ENCODE measurements around the gene ACAP2.
A peak's percentile ranks its signal among the peaks of the same experiment; 100 is the strongest.
"Not testable (repeated sequence)": the region's sequence is repeated elsewhere in the genome, so short reads cannot be mapped to it uniquely, and the experiment has no call there.

ACAP2 gene

DNA sequence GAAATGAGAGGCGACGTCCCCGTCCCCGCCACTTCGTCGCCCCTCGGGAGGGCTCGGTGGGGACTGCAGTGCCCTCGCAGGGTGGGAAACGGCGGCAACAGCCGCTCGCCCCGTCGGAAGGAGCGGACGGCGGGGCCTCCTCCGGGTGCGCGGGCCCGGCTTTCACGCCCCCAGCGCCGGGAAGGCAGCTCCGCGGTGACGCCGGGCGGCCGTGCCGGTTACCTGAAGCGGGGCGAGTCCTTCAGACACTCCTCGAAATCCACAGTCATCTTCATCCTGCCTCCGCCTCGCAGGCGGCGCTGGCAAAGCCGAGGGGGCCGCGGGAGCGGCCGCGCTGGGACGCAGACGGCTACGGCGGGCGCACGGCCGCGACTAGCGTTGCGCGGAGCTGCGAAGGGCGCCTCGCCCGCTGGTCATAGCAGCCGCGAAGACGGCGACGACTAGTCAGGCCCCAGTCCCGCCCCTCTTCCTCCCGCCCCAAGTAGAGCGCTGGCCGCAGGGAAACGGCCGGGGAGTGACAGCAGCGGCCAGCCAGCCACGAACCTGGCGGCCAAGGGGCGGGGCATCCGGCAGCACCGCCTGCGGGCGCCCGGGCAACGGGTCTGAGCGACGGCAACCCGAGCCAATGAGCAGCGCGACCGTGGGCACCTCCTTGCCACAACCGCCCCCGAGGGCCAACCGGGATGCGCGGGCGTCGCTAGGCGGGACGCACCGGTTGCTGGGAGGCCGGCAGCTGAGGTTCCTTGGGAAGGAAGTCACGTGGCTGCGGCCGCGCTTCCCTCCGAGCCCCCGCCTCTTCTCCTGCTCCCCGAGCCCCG, at the start of gene ACAP2:
ACAP2 (minus strand) TSS at position 448 of the 818 bp plus-strand sequence; CDS start at position 275, 173 bp downstream.
- DNase-seq = peak; percentile 87 to 100 (median 100)

- DNase-seq = no peak
These were observed 32.8 kb upstream of the ACAP2 start for GRCh38 chr3:195475614-195476013.

DNA sequence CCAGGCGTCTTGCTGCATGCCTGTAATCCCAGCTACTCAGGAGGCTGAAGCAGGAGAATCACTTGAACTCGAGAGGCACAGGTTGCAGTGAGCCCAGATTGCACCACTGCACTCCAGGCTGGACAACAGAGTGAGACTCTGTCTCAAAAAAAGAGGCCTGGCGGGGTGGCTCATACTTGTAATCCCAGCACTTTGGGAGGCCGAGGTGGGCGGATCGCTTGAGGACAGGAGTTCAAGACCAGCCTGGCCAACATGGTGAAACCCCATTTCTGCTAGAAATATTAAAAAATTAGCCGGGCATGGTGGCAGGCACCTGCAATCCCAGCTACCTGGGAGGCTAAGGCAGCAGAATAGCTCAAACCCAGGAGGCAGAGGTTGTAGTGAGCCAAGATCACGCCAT, 32.3 kb upstream of the ACAP2 start:
- not testable (repeated sequence) for DNase-seq

- DNase-seq = no peak
These were observed 26.0 kb upstream of the ACAP2 start for GRCh38 chr3:195468841-195469240.

DNA sequence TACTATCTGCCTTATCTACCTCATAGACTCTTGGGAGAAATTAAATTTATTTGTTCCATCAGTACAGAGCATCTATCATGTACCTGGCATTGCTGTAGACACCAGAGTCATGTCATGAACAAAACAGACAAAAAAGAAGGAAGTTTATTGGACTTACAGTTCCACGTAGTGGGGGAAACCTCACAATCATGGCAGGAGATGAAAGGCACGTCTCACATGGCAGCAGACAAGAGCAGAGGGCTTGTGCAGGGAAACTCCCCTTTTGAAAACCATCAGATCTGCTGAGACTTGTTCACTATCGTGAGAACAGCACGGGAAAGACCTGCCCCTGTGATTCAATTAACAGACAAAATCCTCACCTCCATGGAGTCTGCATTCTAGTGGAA, 25.6 kb upstream of the ACAP2 start:
- no peak for DNase-seq

DNA sequence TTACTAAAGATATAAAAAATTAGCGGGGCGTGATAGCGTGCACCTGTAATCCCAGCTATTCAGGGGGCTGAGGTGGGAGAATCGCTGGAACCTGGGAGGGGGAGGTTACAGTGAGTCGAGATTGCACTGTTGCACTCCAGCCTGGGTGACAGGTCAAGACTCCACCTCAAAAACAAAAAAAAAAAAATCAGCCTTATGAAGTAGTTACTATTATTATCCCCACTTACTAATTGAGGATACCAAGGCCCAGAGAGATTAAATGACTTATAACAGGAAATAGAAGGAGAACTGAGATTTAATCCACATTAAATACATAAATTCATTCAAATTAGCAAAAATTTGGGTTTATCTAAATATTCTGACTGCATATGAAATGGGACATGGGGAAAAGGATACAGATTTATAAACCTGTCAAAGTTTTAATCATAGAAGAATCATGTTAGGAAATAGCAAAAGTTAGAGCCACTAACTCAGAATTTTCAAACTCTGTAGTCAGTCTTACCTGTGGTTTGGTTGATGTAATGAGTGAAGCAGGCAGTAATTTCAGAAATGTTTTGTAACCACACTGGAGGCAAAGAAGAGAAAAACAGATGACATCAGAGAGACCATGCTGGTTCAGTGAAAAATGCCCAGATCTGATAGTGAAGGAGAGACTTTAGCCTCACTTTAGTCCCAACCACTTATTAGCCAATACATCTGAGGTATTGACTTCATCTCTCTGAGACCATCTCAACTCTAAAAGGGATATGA, 25.0 kb upstream of the ACAP2 start:
- DNase-seq = no peak

DNA sequence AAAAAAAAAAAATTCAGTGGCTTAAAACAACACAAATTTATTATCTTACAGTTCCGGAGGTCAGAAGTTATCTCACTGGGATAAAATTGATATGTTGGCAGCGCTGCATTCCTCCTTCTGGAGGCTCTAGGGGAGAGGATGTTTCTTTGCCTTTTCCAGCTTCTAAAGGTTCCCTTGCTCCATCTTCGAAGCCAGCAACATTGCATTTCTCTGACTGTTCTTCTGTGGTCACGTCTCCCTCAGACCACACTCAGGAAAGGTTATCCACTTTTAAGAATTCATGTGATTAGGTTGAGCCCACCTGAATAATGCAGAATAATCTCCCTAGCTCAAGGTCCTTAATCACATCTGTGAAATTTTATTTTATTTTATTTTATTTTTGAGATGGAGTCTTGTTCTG, 23.4 kb upstream of the ACAP2 start:
- DNase-seq = no peak

DNA sequence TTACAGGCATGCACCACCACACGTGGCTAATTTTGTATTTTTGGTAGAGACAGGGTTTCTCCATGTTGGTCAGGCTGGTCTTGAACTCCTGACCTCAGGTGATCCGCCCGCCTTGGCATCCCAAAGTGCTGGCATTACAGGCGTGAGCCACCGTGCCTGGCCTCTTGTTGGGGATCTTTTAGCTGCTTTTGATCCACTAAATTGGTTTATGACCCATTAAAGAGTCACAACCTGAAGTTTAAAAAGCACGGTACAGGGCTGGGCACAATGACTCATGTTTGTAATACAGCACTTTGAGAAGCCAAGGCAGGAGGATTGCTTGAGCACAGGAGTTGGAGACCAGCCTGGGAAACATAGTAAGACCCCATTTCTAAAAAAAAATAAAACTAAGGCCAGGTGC, 20.1 kb upstream of the ACAP2 start:
- DNase-seq = not testable (repeated sequence)

DNA sequence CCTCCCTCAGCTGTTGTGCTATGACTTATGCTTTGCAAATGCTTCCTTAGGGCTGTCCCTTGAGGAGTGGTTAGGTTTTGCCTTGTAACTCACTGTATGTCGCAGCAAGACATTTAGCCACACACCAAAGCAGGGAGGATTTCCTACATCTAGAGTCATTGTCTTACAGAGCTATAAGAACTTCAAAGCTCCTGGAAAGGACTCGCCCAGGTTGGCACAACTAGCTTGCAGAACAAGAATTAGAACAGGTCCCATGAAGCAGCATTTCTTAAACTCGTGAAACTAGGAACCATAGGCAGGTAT, 19.4 kb upstream of the ACAP2 start:
- DNase-seq = no peak

DNA sequence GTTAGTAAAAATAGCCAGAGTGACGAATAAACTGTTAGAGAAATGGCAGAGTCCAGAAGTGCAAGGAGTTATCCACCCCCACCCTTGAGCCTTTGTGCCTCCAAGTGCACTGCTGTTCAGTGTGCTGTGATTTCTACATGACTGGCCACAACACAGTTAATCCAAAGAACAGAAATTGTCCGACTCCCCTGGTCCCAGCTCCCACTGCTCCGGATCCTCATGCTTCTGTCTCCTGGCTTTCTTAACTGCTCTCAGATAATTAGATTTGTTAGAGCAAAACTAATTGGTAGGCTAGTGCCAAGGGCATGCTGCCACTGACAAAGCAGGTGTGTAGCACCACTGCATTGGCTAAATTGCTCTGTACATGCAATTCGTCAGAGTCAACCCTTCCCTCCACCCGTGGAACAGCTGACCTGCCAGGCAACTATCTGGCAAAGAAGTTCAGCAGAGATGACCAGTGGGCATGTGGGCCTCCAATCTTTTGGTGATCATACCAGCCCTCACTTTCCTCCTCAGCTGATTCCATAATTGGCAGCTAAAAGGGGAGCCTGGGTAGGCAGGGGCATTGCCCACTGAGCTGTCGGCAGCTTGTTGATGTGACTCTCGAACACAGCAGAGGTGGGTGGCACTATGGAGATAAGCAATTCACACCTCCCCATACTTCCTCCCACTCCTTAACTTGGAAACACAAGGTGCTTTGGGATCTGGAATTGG, 18.9 kb upstream of the ACAP2 start:
- DNase-seq = peak in 6 of 56 donors; percentile 4 to 31 (median 14)

DNA sequence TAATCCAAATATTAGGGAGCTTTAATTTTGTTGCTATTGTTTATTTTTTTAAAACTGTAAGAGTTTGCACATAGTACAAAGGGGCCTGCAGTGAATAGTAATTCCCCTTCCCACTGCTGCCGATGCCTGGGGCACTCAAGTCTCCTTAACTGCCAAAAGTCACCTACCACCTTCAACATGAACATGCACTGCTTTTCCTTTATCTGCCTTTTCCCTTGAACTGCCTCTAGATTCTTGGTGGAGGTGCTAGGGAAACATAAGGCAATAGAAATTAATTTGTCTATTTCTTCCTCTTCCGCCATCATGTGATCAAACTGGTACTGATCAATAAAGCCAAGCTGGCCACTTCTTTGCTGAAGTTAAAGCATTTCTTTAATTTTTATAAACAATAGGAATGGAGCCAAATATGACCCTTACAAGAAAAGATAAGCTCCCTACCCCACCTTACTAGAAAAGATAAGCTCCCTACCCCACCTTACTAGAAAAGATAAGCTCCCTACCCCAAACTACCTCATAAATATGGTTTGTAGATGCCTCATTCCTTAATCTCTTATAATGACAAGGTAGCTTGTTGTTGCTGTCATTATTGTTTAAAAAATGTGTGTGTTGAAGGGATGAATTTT, 17.4 kb upstream of the ACAP2 start:
- no peak for DNase-seq

GRCh38 chr3:195458316-195458717, 15.5 kb upstream of the ACAP2 start:
- DNase-seq = no peak

GRCh38 chr3:195455789-195456188, 13.0 kb upstream of the ACAP2 start:
- DNase-seq = no peak

- DNase-seq = no peak
These were observed 10.4 kb upstream of the ACAP2 start for GRCh38 chr3:195453236-195453635.

DNA sequence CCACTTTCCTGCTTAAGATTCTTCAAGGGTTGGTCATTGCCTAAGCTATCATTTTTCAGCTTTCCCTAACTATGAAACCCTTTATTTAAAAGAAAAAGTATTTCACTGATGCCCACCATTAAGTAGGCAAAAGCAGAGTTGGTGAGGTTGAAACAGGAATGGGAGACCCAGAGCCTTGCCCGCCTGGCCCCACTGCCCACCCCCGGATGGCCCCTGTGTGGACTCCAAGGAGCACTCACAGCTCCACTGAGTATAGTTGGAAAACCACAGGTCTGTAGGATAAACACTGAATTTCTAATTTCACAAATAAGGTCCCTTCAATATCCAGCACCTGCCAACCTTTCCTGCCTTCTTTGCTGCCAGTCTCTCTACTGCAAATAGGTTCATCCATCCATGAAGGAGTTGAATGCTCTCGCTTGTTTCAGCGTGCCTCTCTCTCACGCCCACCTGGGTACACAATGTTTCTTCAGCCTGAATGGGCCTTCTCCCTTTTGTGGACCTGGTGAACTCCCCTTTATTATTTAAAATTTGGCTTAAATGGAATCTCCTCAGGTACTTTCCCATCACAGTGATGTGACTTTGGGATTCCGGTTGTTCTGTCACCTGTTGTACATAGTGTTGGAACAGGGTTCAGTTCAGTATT, 8.7 kb upstream of the ACAP2 start:
- no peak for DNase-seq

DNA sequence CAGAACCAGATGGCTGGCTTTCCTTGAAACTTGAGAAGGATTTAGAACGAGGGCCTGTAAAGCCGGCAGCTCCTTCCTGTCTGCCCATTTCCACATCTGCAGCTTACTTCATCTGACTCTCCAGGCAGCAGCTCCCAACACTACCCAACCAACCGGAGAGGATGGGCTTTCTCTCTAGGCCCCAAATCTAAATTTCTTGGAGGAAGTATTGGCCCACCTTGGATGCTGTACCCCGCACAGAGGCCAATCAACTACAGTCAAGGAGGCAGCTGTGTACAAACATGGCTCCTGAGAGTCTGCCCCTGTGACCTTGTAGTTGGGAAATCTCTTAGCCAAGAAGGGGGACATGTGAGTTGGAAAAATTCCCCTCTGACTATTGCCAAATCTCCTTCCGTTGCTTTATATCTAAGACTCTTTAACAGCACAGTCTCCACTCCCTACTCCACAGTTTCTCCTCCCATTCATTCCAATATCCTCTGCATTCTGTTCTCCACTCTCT, 8.0 kb upstream of the ACAP2 start:
- no peak for DNase-seq

- no peak for DNase-seq
These were observed 5.5 kb upstream of the ACAP2 start for GRCh38 chr3:195448205-195448875.

GRCh38 chr3:195447201-195447600, 4.4 kb upstream of the ACAP2 start:
- DNase-seq = no peak

DNA sequence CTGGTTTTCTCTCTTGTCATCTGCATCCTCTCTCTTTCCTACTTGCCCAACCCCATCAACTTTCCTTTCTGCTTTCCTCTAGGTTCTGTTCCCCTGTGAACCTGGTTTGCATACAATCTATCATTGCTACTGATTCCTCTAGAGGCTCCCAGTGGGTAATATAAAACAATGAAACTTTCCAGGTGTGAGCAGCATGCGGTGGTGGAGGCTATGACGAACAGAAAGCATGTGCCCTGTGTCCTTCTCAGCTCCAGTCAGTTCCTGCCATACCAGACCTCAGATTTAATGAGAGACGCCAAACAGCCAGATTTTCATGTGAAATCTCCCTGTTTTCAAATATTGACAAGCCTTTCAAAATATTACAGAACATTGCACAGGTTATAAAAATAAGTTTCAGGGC, 3.5 kb upstream of the ACAP2 start:
- no peak for DNase-seq

DNA sequence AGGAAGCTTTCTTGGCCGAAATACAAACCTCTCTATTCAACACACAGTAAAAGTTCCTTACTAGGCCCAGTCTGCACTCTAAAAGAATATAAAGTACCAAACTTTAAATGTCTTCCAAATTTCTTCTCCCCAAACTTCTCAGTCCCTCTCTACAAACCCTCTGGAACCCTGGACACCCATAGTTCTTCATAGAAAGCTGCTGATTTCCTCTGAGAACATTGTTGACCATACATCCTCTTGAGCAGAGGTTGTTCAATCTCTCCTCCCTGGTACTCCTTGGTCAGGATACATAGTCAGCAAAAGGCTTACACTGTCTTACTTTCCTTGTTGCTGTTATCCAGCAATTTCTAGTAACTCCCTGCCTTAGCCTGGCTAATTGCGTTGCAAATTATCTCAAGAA, 3.1 kb upstream of the ACAP2 start:
- no peak for DNase-seq
